HepG2 (cell line): Measurements from ENCODE around the gene MAP3K21. TPM values are rescaled to one million over a fixed set of nuclear protein-coding genes. Genes with fewer than 3 reads are reported as not detected.

ENCODE experiments used
- ATAC-seq: fragments of 200-7000 bp; cut with Tn5 transposase; 3 replicates; pipeline ENCODE4 v1.9.1; 2020; ENCODE audit warnings: mild to moderate bottlenecking, moderate library complexity
- BruUV-seq: library from RNA; stranded (reverse); fragments of 400-500 nt; replicated peaks from 2 replicates; lab custom pipeline; 2021; lab: Mats Ljungman, UMichigan
- CTCF ChIA-PET: fragments of 300-600 bp; formaldehyde crosslinking; extraction: SDS; loops from one replicate; lab custom pipeline; 2021; ENCODE audit warnings: low total read pairs, inconsistent platforms, low intra/inter-chr PET ratio; lab: Yijun Ruan, JAX
- POLR2A ChIA-PET: fragments of 350-600 bp; sonication (Branson Sonifier 250); formaldehyde crosslinking; loops from one replicate; lab custom pipeline; 2020; ENCODE audit warnings: antibody characterized with exemption, inconsistent platforms; lab: Yijun Ruan, JAX
- DNase-seq: peaks from one replicate; pipeline ENCODE4 v3.0.0-alpha.2; 2015; ENCODE audit warnings: low spot score
- FAIRE-seq: peaks from 3 replicates; lab custom pipeline; 2011; peaks lifted over from hg19 to GRCh38; lab: Jason Lieb, UNC
- H2AFZ ChIP-seq: one replicate; pipeline ENCODE4 v1.6.1; 2011; ENCODE audit warnings: low read length, inconsistent platforms
- H3K27ac ChIP-seq: fragments of 300-600 bp; 3 replicates; pipeline ENCODE4 v1.8.0; 2011; ENCODE audit warnings: mixed run types, mild to moderate bottlenecking, mixed read lengths, low read length, inconsistent platforms; ENCODE audit not compliant: insufficient read depth; ENCODE audit errors: extremely low read length
- H3K27me3 ChIP-seq, 2 experiments: fragments of 200-600 bp in 1 of 2; 2 replicates in 1 of 2; 3 replicates in 1 of 2; pipeline versions ENCODE4 v1.6.0 to v1.8.0; 2011; ENCODE audit warnings: low read length in 2 of 2, mild to moderate bottlenecking in 2 of 2, moderate library complexity in 2 of 2, inconsistent platforms in 1 of 2; ENCODE audit not compliant: insufficient read depth in 2 of 2, control insufficient read depth in 1 of 2
- H3K36me3 ChIP-seq, 2 experiments: fragments of 200-600 bp in 1 of 2; replicated peaks in 1 of 2; 2 replicates in 1 of 2; 3 replicates in 1 of 2; pipeline versions ENCODE4 v1.5.1 to v1.8.0; 2011; ENCODE audit warnings: low read length in 2 of 2, inconsistent platforms in 1 of 2; ENCODE audit not compliant: insufficient read depth in 2 of 2, control insufficient read depth in 1 of 2
- H3K4me1 ChIP-seq: 2 replicates; pipeline ENCODE4 v1.5.1; 2012; ENCODE audit warnings: low read length, inconsistent platforms; ENCODE audit not compliant: insufficient read depth
- H3K4me2 ChIP-seq: 2 replicates; pipeline ENCODE4 v1.6.0; 2011; ENCODE audit warnings: low read depth, low read length, inconsistent platforms
- H3K4me3 ChIP-seq, 3 experiments: fragments of 200-600 bp in 1 of 3; sonication (generic), shearing (Covaris generic) in 1 of 3; replicated peaks in 1 of 3; 2 replicates each; pipeline ENCODE4 v1.5.1; 2011 to 2016; ENCODE audit warnings: low read length in 3 of 3, inconsistent platforms in 2 of 3, low read depth in 2 of 3, mild to moderate bottlenecking in 2 of 3, control low read depth in 1 of 3, mixed read lengths in 1 of 3; ENCODE audit not compliant: insufficient read depth in 1 of 3
- H3K79me2 ChIP-seq: one replicate; pipeline ENCODE4 v1.6.1; 2011; ENCODE audit warnings: low read length, inconsistent platforms; ENCODE audit not compliant: insufficient read depth
- H3K9ac ChIP-seq: 2 replicates; pipeline ENCODE4 v1.6.0; 2011; ENCODE audit warnings: mild to moderate bottlenecking, low read depth, low read length, inconsistent platforms; ENCODE audit not compliant: insufficient read depth
- H3K9me3 ChIP-seq: 2 replicates; pipeline ENCODE4 v1.5.1; 2012; ENCODE audit warnings: mild to moderate bottlenecking, low read length
- H4K20me1 ChIP-seq: 2 replicates; pipeline ENCODE4 v1.6.0; 2011; ENCODE audit warnings: inconsistent platforms, mild to moderate bottlenecking, low read length, moderate library complexity; ENCODE audit not compliant: insufficient read depth
- AGO2 ChIP-seq: fragments of 200-400 bp; formaldehyde crosslinking; optimal IDR thresholded peaks from 2 replicates; pipeline ENCODE3; 2017; ENCODE audit warnings: mild to moderate bottlenecking, low read depth, low read length, moderate library complexity
- ARID4A ChIP-seq: sonication (generic); formaldehyde crosslinking; IDR thresholded peaks from 2 replicates; pipeline ENCODE4 v1.5.0; 2020; ENCODE audit warnings: mild to moderate bottlenecking, missing genetic modification reagents, borderline replicate concordance
- CREB1 ChIP-seq, 2 experiments: fragments of 450-650 bp in 1 of 2; IDR thresholded peaks; 2 replicates each; pipeline ENCODE4 v1.6.1; 2016 to 2017; ENCODE audit warnings: control low read depth in 1 of 2, mild to moderate bottlenecking in 1 of 2, missing compliant biosample characterization in 1 of 2, missing genetic modification characterization in 1 of 2
- FLYWCH1 ChIP-seq: sonication (generic); formaldehyde crosslinking; IDR thresholded peaks from 2 replicates; pipeline ENCODE4 v1.8.1; 2023; ENCODE audit warnings: mild to moderate bottlenecking, missing genetic modification reagents
- GFI1 ChIP-seq: sonication (generic); formaldehyde crosslinking; IDR thresholded peaks from 2 replicates; pipeline ENCODE4 v1.5.0; 2020; ENCODE audit warnings: missing genetic modification reagents, mild to moderate bottlenecking, borderline replicate concordance
- JUNB ChIP-seq: sonication (generic); formaldehyde crosslinking; IDR thresholded peaks from 2 replicates; pipeline ENCODE4 v1.8.0; 2022; ENCODE audit warnings: missing genetic modification reagents, mild to moderate bottlenecking, borderline replicate concordance
- MBD4 ChIP-seq: IDR thresholded peaks from 2 replicates; pipeline ENCODE4 v1.6.1; 2012; ENCODE audit warnings: low read length, inconsistent platforms, borderline replicate concordance
- NFE2L2 ChIP-seq: fragments of 150-350 bp; IDR thresholded peaks from 2 replicates; pipeline ENCODE4 v1.6.1; 2014; ENCODE audit warnings: low read length
- NR2F1 ChIP-seq, 2 experiments: fragments of 450-650 bp in 1 of 2; formaldehyde crosslinking in 1 of 2; IDR thresholded peaks; 2 replicates each; pipeline versions ENCODE4 v1.5.0 to v1.6.1; 2016 to 2020; ENCODE audit warnings: mild to moderate bottlenecking in 1 of 2, missing compliant biosample characterization in 1 of 2, missing genetic modification reagents in 1 of 2, moderate library complexity in 1 of 2
- SIX4 ChIP-seq: sonication (generic); formaldehyde crosslinking; IDR thresholded peaks from 2 replicates; pipeline ENCODE4 v1.4.0; 2020; ENCODE audit warnings: missing genetic modification reagents
- SMYD3 ChIP-seq: sonication (generic); formaldehyde crosslinking; IDR thresholded peaks from 2 replicates; pipeline ENCODE4 v1.8.1; 2023; ENCODE audit warnings: mild to moderate bottlenecking, missing genetic modification reagents
- TEF ChIP-seq: sonication (generic); formaldehyde crosslinking; IDR thresholded peaks from 2 replicates; pipeline ENCODE4 v1.5.0; 2020; ENCODE audit warnings: missing genetic modification reagents
- TFDP1 ChIP-seq: IDR thresholded peaks from 2 replicates; pipeline ENCODE4 v1.6.1; 2016; ENCODE audit warnings: missing compliant biosample characterization, missing genetic modification reagents, borderline replicate concordance
- ZFX ChIP-seq: sonication (generic); formaldehyde crosslinking; IDR thresholded peaks from 2 replicates; pipeline ENCODE4 v1.4.0; 2020; ENCODE audit warnings: mild to moderate bottlenecking, low read depth, missing genetic modification reagents, moderate library complexity
- ZNF18 ChIP-seq: sonication (generic); formaldehyde crosslinking; IDR thresholded peaks from 2 replicates; pipeline ENCODE4 v1.8.0; 2022; ENCODE audit warnings: mild to moderate bottlenecking, missing genetic modification reagents; ENCODE audit not compliant: insufficient replicate concordance
- ZNF224 ChIP-seq: sonication (generic); formaldehyde crosslinking; IDR thresholded peaks from 2 replicates; pipeline ENCODE4 v1.5.0; 2020; ENCODE audit warnings: mild to moderate bottlenecking, missing genetic modification reagents
- ZNF225 ChIP-seq: sonication (generic); formaldehyde crosslinking; IDR thresholded peaks from 2 replicates; pipeline ENCODE4 v1.4.0; 2020; ENCODE audit warnings: mild to moderate bottlenecking, missing genetic modification reagents
- ZNF430 ChIP-seq: sonication (generic); formaldehyde crosslinking; IDR thresholded peaks from 2 replicates; pipeline ENCODE4 v1.9.0; 2021; ENCODE audit warnings: mild to moderate bottlenecking, missing genetic modification reagents
- WGBS: methylation state at CpG from one replicate; pipeline ENCODE4 v1.1.6; 2017; ENCODE audit warnings: low lambda C conversion rate; 5-methylcytosine and 5-hydroxymethylcytosine counted together
- in situ Hi-C: cut with HindIII; loops from 2 replicates; pipeline ENCODE4 v1.10.0; 2017; ENCODE audit warnings: low pct_unique_long_range_greater_than_20kb; ENCODE audit not compliant: extremely low pct_ligation_motif_present
- intact Hi-C: fragments of 100-400 bp; cut with micrococcal nuclease; formaldehyde crosslinking; loops from one replicate; pipeline ENCODE4 v1.10.0; 2022; ENCODE audit not compliant: unreplicated experiment
- polyA plus RNA-seq, 8 experiments: library from polyadenylated mRNA; depleted of rRNA in 3 of 8; stranded (reverse) in 7 of 8; unstranded in 1 of 8; fragments of >200 nt; fragmentation: Illumina TruSeq in 4 of 8; extraction: Trizol in 4 of 8; gene quantifications; 2 replicates each; pipeline versions ENCODE4 v1.2.1 to v1.2.3, GENCODE V29; 2011 to 2016; ENCODE audit warnings: low read depth in 4 of 8, missing spikeins in 1 of 8, mixed read lengths in 1 of 8; ENCODE audit not compliant: insufficient read depth in 1 of 8
- total RNA-seq, 5 experiments: library from RNA; depleted of rRNA; stranded (reverse); fragments of >200 nt; fragmentation: Illumina TruSeq; extraction: Trizol; gene quantifications; 2 replicates each; pipeline ENCODE4 v1.2.3, GENCODE V29; 2016; ENCODE audit warnings: low read depth in 1 of 5

The MAP3K21 gene
- total and polyA plus RNA-seq, 2 of the 13 experiments (the other 11 are each of a cell fraction or from before 2014, with no cell fraction given), result not detected

DNA sequence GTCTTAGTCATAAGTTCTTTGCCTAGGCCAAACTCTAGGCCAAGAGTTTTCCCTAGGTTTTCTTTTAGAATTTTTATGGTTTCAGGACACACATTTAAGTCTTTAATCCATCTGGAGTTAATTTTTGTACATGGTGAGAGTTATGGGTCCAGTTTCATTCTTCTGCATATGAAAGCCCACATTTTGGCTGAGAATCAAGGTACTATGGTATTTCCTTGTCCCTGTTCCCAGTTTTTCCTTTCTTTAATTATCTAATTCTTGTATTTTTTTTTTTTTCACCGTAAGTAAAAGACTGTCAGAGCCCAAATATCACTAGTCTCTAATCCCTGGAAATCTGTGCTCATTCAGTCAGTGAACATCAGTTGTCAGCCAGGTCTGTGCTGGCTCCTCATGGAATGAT lies 105.4 kb downstream of the MAP3K21 start:
- POLR2A ChIA-PET, result no interaction called here
- H2AFZ ChIP-seq, result no peak overlapping the region
- CTCF ChIA-PET, result no interaction called here
- intact Hi-C loops, result no loop called here
- TF ChIP-seq ZNF430 (CRISPR knock-in tag) (no peak), FLYWCH1 (CRISPR knock-in tag) (no peak), TFDP1 (CRISPR knock-in tag) (no peak), ZNF18 (CRISPR knock-in tag) (no peak), JUNB (CRISPR knock-in tag) (no peak), NR2F1 (CRISPR knock-in tag; IDR thresholded peaks at IDR 0.05) (no peak), SIX4 (CRISPR knock-in tag) (no peak), ZNF224 (no peak), GFI1 (CRISPR knock-in tag) (no peak), AGO2 (no peak), TEF (CRISPR knock-in tag) (no peak), SMYD3 (no peak), ARID4A (CRISPR knock-in tag) (no peak), ZNF225 (no peak), CREB1 (IDR thresholded peaks at IDR 0.05) (no peak), CREB1 (CRISPR knock-in tag; IDR thresholded peaks at IDR 0.05) (no peak), NFE2L2 (no peak), ZFX (CRISPR knock-in tag) (no peak), MBD4 (no peak)
- H3K27me3 ChIP-seq, result no peaks in the 10 kb centered on the region
- no peak overlapping the region for H3K9ac ChIP-seq
- no TSS peak for BruUV-seq
- no peak overlapping the region for H3K4me3 ChIP-seq
- H3K27ac ChIP-seq, result no peak overlapping the region
- ATAC-seq (no peak), DNase-seq (no peak), FAIRE-seq (no peak)
- no peak overlapping the region for H3K4me2 ChIP-seq
- in situ Hi-C loops, result loop anchor here (25.0 kb wide), 1 partner anchor 354 kb away; no protein-coding TSS in a partner anchor
- no peaks in the 10 kb centered on the region for H3K9me3 ChIP-seq
- no peaks in the 10 kb centered on the region for H3K4me1 ChIP-seq
- 0% methylated on average over 1 of the region's 1 CpG for WGBS
- H3K79me2 ChIP-seq, result no peaks in the 10 kb centered on the region
- no peaks in the 10 kb centered on the region for H4K20me1 ChIP-seq
- H3K36me3 ChIP-seq, result no peaks in the 10 kb centered on the region
